Keratinocyte (primary cell): ENCODE data around the gene DNAJB11. TPM values are rescaled to one million over a fixed set of nuclear protein-coding genes. Genes with fewer than 3 reads are reported as not detected.

Experiments
- DNase-seq: peaks from one replicate; pipeline ENCODE4 v3.0.0-alpha.2; 2011; ENCODE audit warnings: low read depth, missing footprints, low spot score
- FAIRE-seq: peaks from 2 replicates; lab custom pipeline; 2011; peaks lifted over from hg19 to GRCh38; lab: Jason Lieb, UNC
- H2AFZ ChIP-seq: 2 replicates; pipeline ENCODE4 v1.6.0; 2012; ENCODE audit warnings: low read length, control low read depth, inconsistent platforms; ENCODE audit not compliant: control insufficient read depth
- H3K27ac ChIP-seq: 2 replicates; pipeline ENCODE4 v1.5.1; 2011; ENCODE audit warnings: low read length; ENCODE audit not compliant: control insufficient read depth, insufficient read depth
- H3K27me3 ChIP-seq: 3 replicates; pipeline ENCODE4 v1.6.0; 2011; ENCODE audit warnings: low read length; ENCODE audit not compliant: control insufficient read depth, insufficient read depth; ENCODE audit errors: extremely low read depth
- H3K36me3 ChIP-seq, 2 experiments: 2 replicates in 1 of 2; 3 replicates in 1 of 2; pipeline ENCODE4 v1.5.1; 2011; ENCODE audit warnings: low read length in 2 of 2, mild to moderate bottlenecking in 1 of 2; ENCODE audit not compliant: control insufficient read depth in 2 of 2, insufficient read depth in 2 of 2; ENCODE audit errors: extremely low read depth in 1 of 2
- H3K4me1 ChIP-seq: 3 replicates; pipeline ENCODE4 v1.5.1; 2011; ENCODE audit warnings: low read length; ENCODE audit not compliant: control insufficient read depth, insufficient read depth; ENCODE audit errors: extremely low read depth
- H3K4me2 ChIP-seq: 3 replicates; pipeline ENCODE4 v1.6.0; 2011; ENCODE audit warnings: low read depth, low read length; ENCODE audit not compliant: control insufficient read depth, insufficient read depth; ENCODE audit errors: extremely low read depth
- H3K4me3 ChIP-seq, 3 experiments: fragments of 200-600 bp in 1 of 3; sonication (generic) in 1 of 3; 2 replicates in 2 of 3; 3 replicates in 1 of 3; pipeline ENCODE4 v1.5.1; 2011 to 2016; ENCODE audit warnings: low read length in 3 of 3, mild to moderate bottlenecking in 3 of 3, control low read depth in 2 of 3, inconsistent platforms in 1 of 3, low read depth in 1 of 3, mixed read lengths in 1 of 3, mixed run types in 1 of 3, moderate library complexity in 1 of 3; ENCODE audit not compliant: control insufficient read depth in 2 of 3, insufficient read depth in 2 of 3; ENCODE audit errors: extremely low read depth in 1 of 3
- H3K79me2 ChIP-seq: 2 replicates; pipeline ENCODE4 v1.6.0; 2012; ENCODE audit warnings: low read length; ENCODE audit not compliant: control insufficient read depth, insufficient read depth
- H3K9ac ChIP-seq: 3 replicates; pipeline ENCODE4 v1.6.0; 2011; ENCODE audit warnings: low read length; ENCODE audit not compliant: control insufficient read depth, insufficient read depth; ENCODE audit errors: extremely low read depth
- H3K9me1 ChIP-seq: 3 replicates; pipeline ENCODE4 v1.6.0; 2011; ENCODE audit warnings: low read length; ENCODE audit not compliant: control insufficient read depth, insufficient read depth; ENCODE audit errors: extremely low read depth
- H3K9me3 ChIP-seq: 2 replicates; pipeline ENCODE4 v1.5.1; 2012; ENCODE audit warnings: low read depth, low read length; ENCODE audit not compliant: control insufficient read depth
- H4K20me1 ChIP-seq: 3 replicates; pipeline ENCODE4 v1.6.0; 2011; ENCODE audit warnings: low read length; ENCODE audit not compliant: control insufficient read depth, insufficient read depth; ENCODE audit errors: extremely low read depth
- EZH2 ChIP-seq: IDR thresholded peaks from one replicate; pipeline ENCODE4 v1.6.1; 2012; ENCODE audit warnings: inconsistent platforms, mild to moderate bottlenecking, low read length, moderate library complexity
- dilution Hi-C: fragments of 300-500 bp; cut with MboI; formaldehyde crosslinking; loops from one replicate; pipeline ENCODE4 v1.7.0; 2020; ENCODE audit warnings: low sequenced_read_pairs; ENCODE audit not compliant: extremely low pct_ligation_motif_present
- polyA plus RNA-seq, 5 experiments: library from polyadenylated mRNA; depleted of rRNA in 3 of 5; stranded (reverse) in 3 of 5; stranded (forward) in 1 of 5; unstranded in 1 of 5; fragments of >200 nt; gene quantifications; 1 replicate in 1 of 5; 2 replicates in 3 of 5; 3 replicates in 1 of 5; pipeline versions ENCODE4 v1.2.1 to v1.2.3, GENCODE V29; 2011 to 2012; ENCODE audit warnings: missing spikeins in 2 of 5, low read depth in 1 of 5, low replicate concordance in 1 of 5
- TF ChIP-seq, protein P1 (sequence below), 3 experiments: IDR thresholded peaks in 1 of 3; conservative IDR thresholded peaks in 1 of 3; optimal IDR thresholded peaks in 1 of 3; 2 replicates in 2 of 3; 3 replicates in 1 of 3; pipeline versions ENCODE3 to v1.5.1; 2011; ENCODE audit warnings: low read length in 3 of 3, mild to moderate bottlenecking in 3 of 3, moderate library complexity in 2 of 3, control low read depth in 1 of 3, inconsistent platforms in 1 of 3; ENCODE audit not compliant: insufficient read depth in 2 of 3; ENCODE audit errors: extremely low read depth in 1 of 3

The DNAJB11 gene
- polyA plus RNA-seq, 1 donor (not counting 4 experiments of a cell fraction or from before 2014, with no cell fraction given), result 61.8 TPM

DNA sequence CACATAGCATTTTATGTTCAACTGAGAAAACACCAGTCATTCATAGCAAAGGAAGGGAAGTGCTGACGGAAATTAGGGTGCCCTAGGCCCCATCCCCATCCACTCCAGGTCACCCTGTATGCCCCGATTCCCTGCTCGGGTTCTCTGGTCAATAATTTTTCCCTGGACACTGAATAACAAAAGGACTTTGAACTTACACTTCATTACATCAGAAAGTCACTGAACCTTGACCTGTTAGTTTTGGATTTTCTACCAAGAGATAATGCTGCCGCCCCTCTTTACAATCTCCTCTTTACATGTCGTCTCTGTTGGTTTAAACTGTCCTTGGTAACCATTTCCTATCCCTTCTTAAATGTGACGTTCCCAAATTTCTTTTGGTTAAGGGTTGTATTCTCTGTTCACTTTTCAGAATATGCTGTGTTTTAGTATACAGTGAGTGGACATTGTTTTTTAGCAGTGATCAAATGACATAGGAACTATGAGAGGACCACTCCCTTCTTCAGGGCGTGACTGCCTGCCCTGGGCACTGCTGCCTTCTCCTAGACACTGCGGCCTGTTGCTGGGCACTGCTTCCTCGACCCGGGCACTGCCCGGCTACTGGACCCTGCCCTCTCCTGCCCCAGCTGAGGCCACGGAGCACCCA is 28.7 kb downstream of the DNAJB11 start:
- peaks cover 8% of the 10 kb centered on the region for H3K4me1 ChIP-seq
- H3K36me3 ChIP-seq, result no peaks in the 10 kb centered on the region
- FAIRE-seq (no peak), DNase-seq (no peak)
- no peak overlapping the region for H3K9ac ChIP-seq
- no peaks in the 10 kb centered on the region for H3K9me3 ChIP-seq
- H3K79me2 ChIP-seq, result no peaks in the 10 kb centered on the region
- no peaks in the 10 kb centered on the region for H3K27me3 ChIP-seq
- no peak overlapping the region for H3K27ac ChIP-seq
- no peak overlapping the region for H3K4me3 ChIP-seq
- no peak overlapping the region for H3K4me2 ChIP-seq
- H2AFZ ChIP-seq, result no peak overlapping the region
- TF ChIP-seq, protein P1, sequence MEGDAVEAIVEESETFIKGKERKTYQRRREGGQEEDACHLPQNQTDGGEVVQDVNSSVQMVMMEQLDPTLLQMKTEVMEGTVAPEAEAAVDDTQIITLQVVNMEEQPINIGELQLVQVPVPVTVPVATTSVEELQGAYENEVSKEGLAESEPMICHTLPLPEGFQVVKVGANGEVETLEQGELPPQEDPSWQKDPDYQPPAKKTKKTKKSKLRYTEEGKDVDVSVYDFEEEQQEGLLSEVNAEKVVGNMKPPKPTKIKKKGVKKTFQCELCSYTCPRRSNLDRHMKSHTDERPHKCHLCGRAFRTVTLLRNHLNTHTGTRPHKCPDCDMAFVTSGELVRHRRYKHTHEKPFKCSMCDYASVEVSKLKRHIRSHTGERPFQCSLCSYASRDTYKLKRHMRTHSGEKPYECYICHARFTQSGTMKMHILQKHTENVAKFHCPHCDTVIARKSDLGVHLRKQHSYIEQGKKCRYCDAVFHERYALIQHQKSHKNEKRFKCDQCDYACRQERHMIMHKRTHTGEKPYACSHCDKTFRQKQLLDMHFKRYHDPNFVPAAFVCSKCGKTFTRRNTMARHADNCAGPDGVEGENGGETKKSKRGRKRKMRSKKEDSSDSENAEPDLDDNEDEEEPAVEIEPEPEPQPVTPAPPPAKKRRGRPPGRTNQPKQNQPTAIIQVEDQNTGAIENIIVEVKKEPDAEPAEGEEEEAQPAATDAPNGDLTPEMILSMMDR (optimal IDR thresholded peaks at IDR 0.05 in 1 of 3, IDR thresholded peaks at IDR 0.05 in 1 of 3, conservative IDR thresholded peaks at IDR 0.05 in 1 of 3; ENCODE audit: extremely low read depth in 1 of 3, insufficient read depth in 2 of 3, low read length in 3 of 3), result no peak
- no peak for TF ChIP-seq EZH2
- dilution Hi-C loops, result no loop called here
- H4K20me1 ChIP-seq, result no peaks in the 10 kb centered on the region
- H3K9me1 ChIP-seq, result no peaks in the 10 kb centered on the region

DNA sequence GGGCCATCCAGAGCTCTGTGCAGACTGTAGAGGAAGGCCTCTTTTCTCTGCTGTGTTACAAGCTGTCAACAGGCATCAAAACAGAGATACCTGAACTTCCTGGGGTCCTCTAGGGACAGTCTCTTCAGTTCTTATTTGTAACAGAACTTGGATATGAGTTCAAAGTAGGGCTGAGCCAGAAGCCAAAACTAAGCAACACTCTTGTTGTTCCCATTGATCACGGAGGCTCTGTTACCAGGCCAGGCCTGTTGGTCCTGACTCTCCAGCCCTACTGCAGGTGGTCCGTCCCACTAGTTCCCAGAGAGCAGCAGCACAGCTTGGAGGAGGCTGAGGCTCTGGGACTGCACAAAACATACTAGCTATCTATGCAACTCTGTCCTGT is 29.3 kb downstream of the DNAJB11 start:
- dilution Hi-C loops, result no loop called here
- Histone ChIP-seq H3K27ac (no peak overlapping the region), H3K9me1 (no peaks in the 10 kb centered on the region), H3K27me3 (no peaks in the 10 kb centered on the region), H3K9ac (no peak overlapping the region), H3K4me3 (no peak overlapping the region), H4K20me1 (no peaks in the 10 kb centered on the region), H3K36me3 (no peaks in the 10 kb centered on the region), H3K79me2 (no peaks in the 10 kb centered on the region), H3K4me2 (no peak overlapping the region), H2AFZ (no peak overlapping the region), H3K9me3 (no peaks in the 10 kb centered on the region), H3K4me1 (peaks cover 10% of the 10 kb centered on the region)
- TF ChIP-seq EZH2, result no peak
- TF ChIP-seq, protein P1 (optimal IDR thresholded peaks at IDR 0.05 in 1 of 3, IDR thresholded peaks at IDR 0.05 in 1 of 3, conservative IDR thresholded peaks at IDR 0.05 in 1 of 3; ENCODE audit: extremely low read depth in 1 of 3, insufficient read depth in 2 of 3, low read length in 3 of 3), result no peak
- FAIRE-seq (no peak), DNase-seq (no peak)
